Measurements from ENCODE around the gene DOCK3. TPM values are rescaled to one million over a fixed set of nuclear protein-coding genes. Genes with fewer than 3 reads are reported as not detected.

The DOCK3 gene
- total RNA-seq, 3 donors from 2014 or later (not counting 1 experiment from before 2014, with no cell fraction given), result 1.4 to 2.4 (median 1.7) TPM

DNA sequence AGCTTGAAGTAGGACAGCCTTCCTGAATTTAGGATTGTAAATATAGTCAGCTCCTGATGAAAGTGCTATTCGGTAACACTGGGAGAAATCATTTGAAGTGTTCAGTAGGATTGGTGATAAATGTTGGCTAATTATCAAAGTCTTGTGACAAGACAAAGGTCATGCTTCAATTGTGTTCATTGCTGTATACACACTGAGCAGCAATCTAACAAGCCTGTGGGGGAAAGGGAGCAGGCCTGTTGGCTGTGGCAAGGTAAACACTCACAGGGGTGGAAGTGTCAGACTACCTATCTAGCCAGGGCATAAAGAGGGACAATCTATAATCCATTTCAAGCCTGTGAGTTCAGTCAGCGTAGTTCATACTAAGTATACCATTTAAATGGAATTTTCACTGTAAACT is 599.3 kb downstream of the DOCK3 start:
- DNase-seq (no peak), ATAC-seq (no peak)
- TF ChIP-seq, protein P1, sequence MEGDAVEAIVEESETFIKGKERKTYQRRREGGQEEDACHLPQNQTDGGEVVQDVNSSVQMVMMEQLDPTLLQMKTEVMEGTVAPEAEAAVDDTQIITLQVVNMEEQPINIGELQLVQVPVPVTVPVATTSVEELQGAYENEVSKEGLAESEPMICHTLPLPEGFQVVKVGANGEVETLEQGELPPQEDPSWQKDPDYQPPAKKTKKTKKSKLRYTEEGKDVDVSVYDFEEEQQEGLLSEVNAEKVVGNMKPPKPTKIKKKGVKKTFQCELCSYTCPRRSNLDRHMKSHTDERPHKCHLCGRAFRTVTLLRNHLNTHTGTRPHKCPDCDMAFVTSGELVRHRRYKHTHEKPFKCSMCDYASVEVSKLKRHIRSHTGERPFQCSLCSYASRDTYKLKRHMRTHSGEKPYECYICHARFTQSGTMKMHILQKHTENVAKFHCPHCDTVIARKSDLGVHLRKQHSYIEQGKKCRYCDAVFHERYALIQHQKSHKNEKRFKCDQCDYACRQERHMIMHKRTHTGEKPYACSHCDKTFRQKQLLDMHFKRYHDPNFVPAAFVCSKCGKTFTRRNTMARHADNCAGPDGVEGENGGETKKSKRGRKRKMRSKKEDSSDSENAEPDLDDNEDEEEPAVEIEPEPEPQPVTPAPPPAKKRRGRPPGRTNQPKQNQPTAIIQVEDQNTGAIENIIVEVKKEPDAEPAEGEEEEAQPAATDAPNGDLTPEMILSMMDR (IDR thresholded peaks at IDR 0.05), result no peak
- H3K4me1 Mint-ChIP-seq, result no peaks in the 10 kb centered on the region
- H3K27me3 ChIP-seq (ENCODE audit: control insufficient read depth, insufficient read depth, low read length), result no peaks in the 10 kb centered on the region
- no peak overlapping the region for H3K4me3 ChIP-seq (ENCODE audit: low read length)
- no peaks in the 10 kb centered on the region for H3K9me3 Mint-ChIP-seq
- WGBS (ENCODE audit: insufficient coverage), result 97% methylated on average over 2 of the region's 2 CpGs
- no peaks in the 10 kb centered on the region for H3K27me3 Mint-ChIP-seq (ENCODE audit: low read depth in 2 of 2)
- H3K27ac ChIP-seq (ENCODE audit: low read length), result no peak overlapping the region
- H3K9me3 ChIP-seq (ENCODE audit: control insufficient read depth, insufficient read depth, low read length), result no peaks in the 10 kb centered on the region
- no peaks in the 10 kb centered on the region for H3K36me3 Mint-ChIP-seq
- no peaks in the 10 kb centered on the region for H3K4me1 ChIP-seq (ENCODE audit: control insufficient read depth, insufficient read depth, low read length)
- no peaks in the 10 kb centered on the region for H3K36me3 ChIP-seq (ENCODE audit: control insufficient read depth, insufficient read depth, low read length)
- intact Hi-C loops (cut with micrococcal nuclease), result no loop called here
- no peak overlapping the region for H3K27ac Mint-ChIP-seq
- H3K4me3 Mint-ChIP-seq, result no peak overlapping the region

DNA sequence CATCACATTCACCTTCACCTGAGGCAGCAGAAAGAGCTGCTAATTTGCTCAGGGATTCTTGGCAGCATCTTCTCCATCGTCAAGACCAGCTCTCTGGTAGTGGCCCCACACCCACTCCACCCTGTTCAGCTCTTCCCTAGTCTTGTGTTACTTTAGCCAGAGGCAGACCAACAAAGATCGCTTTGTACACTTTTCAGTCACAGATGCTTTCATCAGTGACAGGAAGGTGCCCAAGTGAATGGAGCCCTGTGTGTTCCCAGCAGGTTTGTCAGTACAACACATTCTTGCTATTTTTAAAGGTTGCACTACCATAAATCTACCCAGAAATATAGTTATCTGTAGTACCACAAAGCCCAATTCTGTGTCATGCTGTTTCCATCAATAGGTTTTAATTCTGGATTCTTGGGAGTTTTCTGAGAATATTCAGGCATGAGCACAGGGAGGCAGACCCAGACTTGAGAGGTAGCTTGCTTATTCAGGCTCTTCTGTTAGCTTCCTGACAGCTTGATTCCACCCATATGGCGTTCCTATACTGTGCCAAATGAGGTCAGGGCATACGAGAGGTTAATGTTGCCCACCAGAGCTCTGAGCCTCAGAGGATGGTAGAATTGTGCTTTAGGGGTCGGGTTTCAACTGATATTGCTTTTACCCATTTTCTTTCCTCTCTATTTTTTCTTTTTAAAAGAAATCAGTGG is 600.5 kb downstream of the DOCK3 start:
- Mint-ChIP-seq H3K36me3 (no peaks in the 10 kb centered on the region), H3K4me3 (no peak overlapping the region), H3K27ac (no peak overlapping the region), H3K9me3 (no peaks in the 10 kb centered on the region), H3K4me1 (no peaks in the 10 kb centered on the region), H3K27me3 (ENCODE audit: low read depth in 2 of 2) (no peaks in the 10 kb centered on the region)
- Histone ChIP-seq H3K27ac (ENCODE audit: low read length) (no peak overlapping the region), H3K4me3 (ENCODE audit: low read length) (no peak overlapping the region), H3K27me3 (ENCODE audit: control insufficient read depth, insufficient read depth, low read length) (no peaks in the 10 kb centered on the region), H3K4me1 (ENCODE audit: control insufficient read depth, insufficient read depth, low read length) (no peaks in the 10 kb centered on the region), H3K9me3 (ENCODE audit: control insufficient read depth, insufficient read depth, low read length) (no peaks in the 10 kb centered on the region), H3K36me3 (ENCODE audit: control insufficient read depth, insufficient read depth, low read length) (no peaks in the 10 kb centered on the region)
- intact Hi-C loops (cut with micrococcal nuclease), result no loop called here
- TF ChIP-seq, protein P1 (IDR thresholded peaks at IDR 0.05), result no peak
- DNase-seq (no peak), ATAC-seq (no peak)
- 76% methylated on average over 4 of the region's 5 CpGs for WGBS (ENCODE audit: insufficient coverage)

DNA sequence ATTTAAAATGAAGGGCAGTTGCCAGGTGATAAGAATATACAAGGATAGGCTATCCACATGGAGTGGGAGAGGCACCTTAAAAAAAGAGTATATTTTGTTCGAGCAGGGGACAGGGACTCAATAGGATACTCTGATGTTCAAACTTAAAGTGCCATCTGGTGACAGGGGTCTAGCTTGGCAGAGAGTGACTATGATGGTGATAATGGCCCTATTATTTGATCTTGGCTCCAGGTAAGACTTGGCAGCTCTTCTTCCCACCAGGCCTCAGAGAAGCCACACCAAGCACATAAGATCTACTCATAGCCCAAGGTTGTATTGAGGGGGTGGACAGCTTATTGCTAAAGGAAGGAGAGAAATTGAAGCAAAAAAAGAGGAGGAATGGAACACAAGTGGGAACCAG is 601.3 kb downstream of the DOCK3 start:
- Mint-ChIP-seq H3K27me3 (ENCODE audit: low read depth in 2 of 2) (no peaks in the 10 kb centered on the region), H3K36me3 (no peaks in the 10 kb centered on the region), H3K27ac (no peak overlapping the region), H3K4me3 (no peak overlapping the region), H3K9me3 (no peaks in the 10 kb centered on the region), H3K4me1 (no peaks in the 10 kb centered on the region)
- Histone ChIP-seq H3K9me3 (ENCODE audit: control insufficient read depth, insufficient read depth, low read length) (no peaks in the 10 kb centered on the region), H3K27me3 (ENCODE audit: control insufficient read depth, insufficient read depth, low read length) (no peaks in the 10 kb centered on the region), H3K4me3 (ENCODE audit: low read length) (no peak overlapping the region), H3K27ac (ENCODE audit: low read length) (no peak overlapping the region), H3K36me3 (ENCODE audit: control insufficient read depth, insufficient read depth, low read length) (no peaks in the 10 kb centered on the region), H3K4me1 (ENCODE audit: control insufficient read depth, insufficient read depth, low read length) (no peaks in the 10 kb centered on the region)
- WGBS (ENCODE audit: insufficient coverage), result 78% methylated on average over 1 of the region's 1 CpG
- TF ChIP-seq, protein P1 (IDR thresholded peaks at IDR 0.05), result no peak
- DNase-seq (peak in 1 of 2 donors; percentile 35), ATAC-seq (no peak)
- intact Hi-C loops (cut with micrococcal nuclease), result no loop called here

DNA sequence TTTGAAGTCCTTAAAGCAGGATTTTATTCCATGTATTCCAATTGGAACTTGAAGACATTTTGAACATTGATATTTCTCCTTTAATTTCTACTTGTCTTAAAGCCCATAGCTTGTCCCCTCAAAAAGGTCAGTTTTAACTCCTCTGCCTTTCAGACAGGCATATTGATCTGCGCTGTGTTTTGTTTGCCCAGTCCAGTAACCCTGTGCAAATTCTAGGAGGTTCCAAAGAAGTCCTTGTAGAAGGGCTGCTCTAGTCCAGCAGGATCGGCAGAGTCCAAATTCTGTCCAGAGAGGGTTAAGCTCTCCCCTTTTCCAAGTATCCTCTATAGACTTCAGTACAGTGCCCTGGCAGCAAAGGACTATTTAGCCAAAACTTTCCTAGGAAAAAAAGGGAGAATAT is 604.7 kb downstream of the DOCK3 start:
- TF ChIP-seq, protein P1 (IDR thresholded peaks at IDR 0.05), result no peak
- intact Hi-C loops (cut with micrococcal nuclease), result no loop called here
- H3K36me3 ChIP-seq (ENCODE audit: control insufficient read depth, insufficient read depth, low read length), result no peaks in the 10 kb centered on the region
- H3K9me3 Mint-ChIP-seq, result no peaks in the 10 kb centered on the region
- H3K27me3 Mint-ChIP-seq (ENCODE audit: low read depth in 2 of 2), result peaks cover 0 to 3% of the 10 kb centered on the region in 2 donors
- no peaks in the 10 kb centered on the region for H3K9me3 ChIP-seq (ENCODE audit: control insufficient read depth, insufficient read depth, low read length)
- DNase-seq (no peak), ATAC-seq (no peak)
- no peak overlapping the region for H3K27ac Mint-ChIP-seq
- no peak overlapping the region for H3K4me3 Mint-ChIP-seq
- H3K4me1 ChIP-seq (ENCODE audit: control insufficient read depth, insufficient read depth, low read length), result no peaks in the 10 kb centered on the region
- H3K27me3 ChIP-seq (ENCODE audit: control insufficient read depth, insufficient read depth, low read length), result no peaks in the 10 kb centered on the region
- WGBS (ENCODE audit: insufficient coverage), result 94% methylated on average over 2 of the region's 2 CpGs
- no peak overlapping the region for H3K27ac ChIP-seq (ENCODE audit: low read length)
- no peaks in the 10 kb centered on the region for H3K36me3 Mint-ChIP-seq
- H3K4me1 Mint-ChIP-seq, result no peaks in the 10 kb centered on the region
- no peak overlapping the region for H3K4me3 ChIP-seq (ENCODE audit: low read length)
